Measurements from ENCODE around the gene RIMBP3C. TPM values are rescaled to one million over a fixed set of nuclear protein-coding genes. Genes with fewer than 3 reads are reported as not detected.
"Not testable (repeated sequence)": the region's sequence is repeated elsewhere in the genome, so short reads cannot be mapped to it uniquely, and the experiment has no call there.

The RIMBP3C gene
- total RNA-seq, 4 donors from 2014 or later, result not detected

GRCh38 chr22:21589396-21589795, 38.1 kb upstream of the RIMBP3C start:
- Histone ChIP-seq H3K36me3 (peaks cover 11 to 25% (median 19%) of the 10 kb centered on the region in 4 donors), H3K4me1 (peaks cover 62 to 93% (median 71%) of the 10 kb centered on the region in 4 donors), H3K4me3 (no peak overlapping the region), H3K9me3 (no peaks in the 10 kb centered on the region), H3K27ac (replicated peaks in 1 of 4) (no peak overlapping the region), H3K27me3 (no peaks in the 10 kb centered on the region)
- DNase-seq (ENCODE audit: extremely low spot score), result no peak
- WGBS, result 65% methylated on average over 7 of the region's 8 CpGs
- TF ChIP-seq CTCF (IDR thresholded peaks at IDR 0.05) (no peak), POLR2AphosphoS5 (IDR thresholded peaks at IDR 0.05) (no peak), POLR2A (IDR thresholded peaks at IDR 0.05; ENCODE audit: low read depth) (no peak), EP300 (IDR thresholded peaks at IDR 0.05) (no peak)
- intact Hi-C loops (cut with DNase I), result no loop called here

GRCh38 chr22:21587803-21588611, 36.7 kb upstream of the RIMBP3C start:
- peaks cover 52 to 88% (median 68%) of the 10 kb centered on the region in 4 donors for H3K4me1 ChIP-seq
- no peaks in the 10 kb centered on the region for H3K27me3 ChIP-seq
- no peak overlapping the region for H3K4me3 ChIP-seq
- no peak overlapping the region for H3K27ac ChIP-seq (replicated peaks in 1 of 4)
- 60% methylated on average over 4 of the region's 4 CpGs for WGBS
- no peak for TF ChIP-seq EP300 (IDR thresholded peaks at IDR 0.05)
- no peak for TF ChIP-seq POLR2AphosphoS5 (IDR thresholded peaks at IDR 0.05)
- no peak for TF ChIP-seq POLR2A (IDR thresholded peaks at IDR 0.05; ENCODE audit: low read depth)
- no peak for TF ChIP-seq CTCF (IDR thresholded peaks at IDR 0.05)
- no peaks in the 10 kb centered on the region for H3K9me3 ChIP-seq
- H3K36me3 ChIP-seq, result peaks cover 2 to 11% (median 5%) of the 10 kb centered on the region in 4 donors
- DNase-seq (ENCODE audit: extremely low spot score), result no peak
- intact Hi-C loops (cut with DNase I), result no loop called here

GRCh38 chr22:21585389-21585788, 34.1 kb upstream of the RIMBP3C start:
- no peaks in the 10 kb centered on the region for H3K27me3 ChIP-seq
- DNase-seq (ENCODE audit: extremely low spot score), result no peak
- peaks cover 0 to 4% (median 0%) of the 10 kb centered on the region in 4 donors for H3K36me3 ChIP-seq
- intact Hi-C loops (cut with DNase I), result no loop called here
- 82% methylated on average over 2 of the region's 2 CpGs for WGBS
- H3K4me1 ChIP-seq, result peaks cover 36 to 88% (median 61%) of the 10 kb centered on the region in 4 donors
- H3K27ac ChIP-seq (replicated peaks in 1 of 4), result no peak overlapping the region
- H3K9me3 ChIP-seq, result no peaks in the 10 kb centered on the region
- TF ChIP-seq POLR2AphosphoS5 (IDR thresholded peaks at IDR 0.05), result no peak
- no peak for TF ChIP-seq POLR2A (IDR thresholded peaks at IDR 0.05; ENCODE audit: low read depth)
- TF ChIP-seq CTCF (IDR thresholded peaks at IDR 0.05), result no peak
- no peak for TF ChIP-seq EP300 (IDR thresholded peaks at IDR 0.05)
- no peak overlapping the region for H3K4me3 ChIP-seq

- no peak overlapping the region for H3K4me3 ChIP-seq
- no peak for DNase-seq (ENCODE audit: extremely low spot score)
- peaks cover 24 to 89% (median 65%) of the 10 kb centered on the region in 4 donors for H3K4me1 ChIP-seq
- 72% methylated on average over 10 of the region's 10 CpGs for WGBS
- H3K9me3 ChIP-seq, result no peaks in the 10 kb centered on the region
- intact Hi-C loops (cut with DNase I), result no loop called here
- TF ChIP-seq CTCF (IDR thresholded peaks at IDR 0.05) (no peak), POLR2A (IDR thresholded peaks at IDR 0.05; ENCODE audit: low read depth) (no peak), EP300 (IDR thresholded peaks at IDR 0.05) (no peak), POLR2AphosphoS5 (IDR thresholded peaks at IDR 0.05) (no peak)
- no peak overlapping the region for H3K27ac ChIP-seq (replicated peaks in 1 of 4)
- H3K27me3 ChIP-seq, result no peaks in the 10 kb centered on the region
- peaks cover 0 to 6% (median 0%) of the 10 kb centered on the region in 4 donors for H3K36me3 ChIP-seq
Measured at GRCh38 chr22:21582801-21583740, 31.8 kb upstream of the RIMBP3C start.

- H3K36me3 ChIP-seq; DNase-seq (ENCODE audit: extremely low spot score); H3K9me3 ChIP-seq; H3K4me3 ChIP-seq; H3K27ac ChIP-seq (replicated peaks in 1 of 4); H3K27me3 ChIP-seq; intact Hi-C loops (cut with DNase I): not testable (repeated sequence)
- WGBS, result 94% methylated on average over 10 of the region's 10 CpGs
- H3K4me1 ChIP-seq, result peaks cover 25 to 85% (median 66%) of the 10 kb centered on the region in 4 donors
Measured at GRCh38 chr22:21581009-21581713, 29.9 kb upstream of the RIMBP3C start.

GRCh38 chr22:21580623-21581007, 29.4 kb upstream of the RIMBP3C start:
- 93% methylated on average over 9 of the region's 9 CpGs for WGBS
- H3K27ac ChIP-seq (replicated peaks in 1 of 4); DNase-seq (ENCODE audit: extremely low spot score); H3K9me3 ChIP-seq; H3K27me3 ChIP-seq; H3K36me3 ChIP-seq; intact Hi-C loops (cut with DNase I); H3K4me3 ChIP-seq: not testable (repeated sequence)
- peaks cover 25 to 80% (median 66%) of the 10 kb centered on the region in 4 donors for H3K4me1 ChIP-seq

Measured in esophagus muscularis mucosa (tissue), 4 donors.